CD4-positive, alpha-beta memory T cell (primary cell): ENCODE results near the gene WDR27. TPM values are rescaled to one million over a fixed set of nuclear protein-coding genes. Genes with fewer than 3 reads are reported as not detected.
"Not testable (repeated sequence)": the region's sequence is repeated elsewhere in the genome, so short reads cannot be mapped to it uniquely, and the experiment has no call there.

Source experiments
- CTCF ChIA-PET: fragments of 350-600 bp; sonication (Branson Sonifier 250); formaldehyde crosslinking; loops from one replicate; lab custom pipeline; 2021; ENCODE audit warnings: inconsistent platforms; ENCODE audit not compliant: partially characterized antibody; lab: Charles Lee
- POLR2A ChIA-PET: fragments of 350-600 bp; sonication (Branson Sonifier 250); formaldehyde crosslinking; loops from one replicate; lab custom pipeline; 2021; ENCODE audit not compliant: partially characterized antibody; lab: Charles Lee
- DNase-seq, 5 donors: peaks; one replicate each; pipeline versions ENCODE4 v3.0.0 to v3.0.0-alpha.2; 2020 to 2022; ENCODE audit warnings: mixed read lengths in 1 of 5
- H3K27ac ChIP-seq: one replicate; pipeline ENCODE4 v1.7.0; 2013; ENCODE audit warnings: low read depth, low read length
- H3K27me3 ChIP-seq: 2 replicates; pipeline ENCODE4 v1.7.0; 2013; ENCODE audit warnings: mild to moderate bottlenecking, low read length, moderate library complexity; ENCODE audit not compliant: insufficient read depth
- H3K36me3 ChIP-seq: 2 replicates; pipeline ENCODE4 v1.7.0; 2013; ENCODE audit warnings: mild to moderate bottlenecking, low read length, moderate library complexity; ENCODE audit not compliant: insufficient read depth
- H3K4me1 ChIP-seq: 2 replicates; pipeline ENCODE4 v1.7.0; 2013; ENCODE audit warnings: mild to moderate bottlenecking, low read length, moderate library complexity; ENCODE audit not compliant: insufficient read depth
- H3K4me3 ChIP-seq, 2 donors: one replicate each; pipeline ENCODE4 v1.7.0; 2013; ENCODE audit warnings: low read length in 2 of 2, mild to moderate bottlenecking in 1 of 2
- H3K9me3 ChIP-seq, 2 donors: one replicate each; pipeline ENCODE4 v1.7.0; 2013; ENCODE audit warnings: low read length in 2 of 2, control low read depth in 1 of 2; ENCODE audit not compliant: control insufficient read depth in 1 of 2
- H3K27ac Mint-ChIP-seq, 7 donors: one replicate each; pipeline ENCODE4 v1.8.0; 2020 to 2021; ENCODE audit warnings: mixed read lengths in 7 of 7, mild to moderate bottlenecking in 6 of 7, inconsistent platforms in 3 of 7, moderate library complexity in 3 of 7
- H3K27me3 Mint-ChIP-seq, 2 donors: one replicate each; pipeline ENCODE4 v1.8.0; 2020 to 2021; ENCODE audit warnings: mixed read lengths in 2 of 2
- H3K36me3 Mint-ChIP-seq, 2 donors: one replicate each; pipeline ENCODE4 v1.8.0; 2020 to 2021; ENCODE audit warnings: mixed read lengths in 2 of 2, inconsistent platforms in 1 of 2, mild to moderate bottlenecking in 1 of 2
- H3K4me1 Mint-ChIP-seq, 4 donors: one replicate each; pipeline ENCODE4 v1.8.0; 2020 to 2021; ENCODE audit warnings: mixed read lengths in 4 of 4, mild to moderate bottlenecking in 1 of 4
- H3K4me3 Mint-ChIP-seq, 8 donors: one replicate each; pipeline ENCODE4 v1.8.0; 2020 to 2021; ENCODE audit warnings: mixed read lengths in 8 of 8, mild to moderate bottlenecking in 7 of 8, moderate library complexity in 6 of 8, inconsistent platforms in 3 of 8
- H3K9me3 Mint-ChIP-seq, 8 donors: one replicate each; pipeline ENCODE4 v1.8.0; 2020 to 2021; ENCODE audit warnings: mixed read lengths in 8 of 8, mild to moderate bottlenecking in 5 of 8, inconsistent platforms in 3 of 8, moderate library complexity in 1 of 8
- intact Hi-C: fragments of 100-400 bp; cut with micrococcal nuclease; formaldehyde crosslinking; loops from one replicate; pipeline ENCODE4 v1.15.1; 2023
- polyA plus RNA-seq, 2 donors: library from polyadenylated mRNA; unstranded; fragments of 300-500 nt; fragmentation: Illumina TruSeq; gene quantifications; one replicate each; pipeline ENCODE4 v1.2.3, GENCODE V29; 2021
- total RNA-seq, 2 experiments: library from RNA; stranded (reverse); gene quantifications; one replicate each; pipeline ENCODE4 v1.2.3, GENCODE V29; 2021

WDR27 gene
- total and polyA plus RNA-seq, 4 experiments from 2014 or later: 5.9 to 82.8 (median 39.8) TPM

DNA sequence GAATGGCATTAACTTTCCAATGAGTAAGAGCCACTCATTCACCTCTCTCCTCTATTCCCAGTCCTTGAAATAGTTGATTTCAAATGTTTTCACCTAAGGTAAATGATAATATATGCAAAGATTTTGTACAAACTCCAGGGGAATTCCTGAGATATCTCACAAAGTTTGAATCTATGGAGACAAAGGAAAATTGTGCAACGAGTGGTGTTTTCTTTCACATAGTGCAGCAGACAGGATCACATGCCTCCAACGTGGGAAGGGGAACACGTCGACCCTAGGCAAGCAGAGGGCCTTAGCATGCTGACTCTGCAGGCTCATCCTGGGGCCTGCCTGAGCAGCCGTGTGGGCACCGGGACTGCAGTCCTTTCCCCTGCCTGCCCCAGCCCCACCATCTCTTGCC, 252.6 kb downstream of the WDR27 start:
- Mint-ChIP-seq H3K27ac (no peak overlapping the region), H3K9me3 (no peaks in the 10 kb centered on the region), H3K27me3 (peaks cover 1 to 4% of the 10 kb centered on the region in 2 donors), H3K36me3 (no peaks in the 10 kb centered on the region), H3K4me3 (no peak overlapping the region), H3K4me1 (no peaks in the 10 kb centered on the region)
- H3K27ac ChIP-seq: no peak overlapping the region
- ChIA-PET CTCF (no interaction called here), POLR2A (no interaction called here)
- no peak for DNase-seq
- H3K27me3 ChIP-seq: no peaks in the 10 kb centered on the region
- no peaks in the 10 kb centered on the region for H3K9me3 ChIP-seq
- H3K4me1 ChIP-seq: no peaks in the 10 kb centered on the region
- H3K36me3 ChIP-seq: no peaks in the 10 kb centered on the region
- H3K4me3 ChIP-seq: no peak overlapping the region
- intact Hi-C loops: no loop called here

DNA sequence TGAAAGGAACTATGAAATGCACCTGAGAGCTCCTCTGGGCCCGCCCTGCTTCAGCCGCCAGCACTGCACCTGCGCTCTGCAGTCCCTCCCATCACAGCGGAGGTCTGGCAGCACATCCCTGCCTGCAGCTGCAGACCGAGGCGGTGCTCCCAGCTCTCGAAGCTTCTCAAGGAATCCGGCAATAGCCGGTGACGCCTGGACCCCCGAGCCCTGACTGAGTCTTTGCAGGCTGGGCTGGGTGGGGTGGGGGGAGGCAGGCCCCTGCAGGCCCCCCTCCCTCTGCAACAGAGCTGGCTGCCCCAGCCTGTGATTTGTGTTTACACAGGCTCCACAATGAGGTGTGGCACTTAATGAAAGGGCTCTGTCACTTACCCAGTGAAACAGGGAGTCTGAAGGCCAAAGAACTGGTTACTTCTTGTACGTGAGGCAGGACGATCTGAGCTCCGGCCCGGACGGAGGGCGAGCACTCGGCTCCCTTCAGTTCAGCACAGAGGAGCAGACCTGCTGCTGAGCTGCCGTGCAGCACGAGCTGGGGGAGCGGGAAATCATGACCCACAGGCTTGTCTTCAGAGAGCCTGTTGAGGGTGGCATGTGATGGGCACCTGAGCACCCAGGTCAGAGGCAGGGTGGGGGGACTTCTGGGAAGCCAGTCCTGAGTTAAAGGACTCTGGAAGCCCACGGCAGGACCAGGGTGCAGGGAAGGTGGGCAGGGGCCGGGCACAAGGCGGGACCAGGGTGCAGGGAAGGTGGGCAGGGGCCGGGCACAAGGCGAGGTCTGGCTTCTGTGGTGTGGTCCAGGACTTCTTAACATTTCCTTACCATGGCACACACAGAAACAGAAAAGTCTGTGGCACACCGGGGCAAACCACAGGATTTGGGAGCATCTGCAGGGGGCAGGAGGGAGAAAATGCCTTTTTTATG, 255.9 kb downstream of the WDR27 start:
- Histone ChIP-seq H3K9me3 (no peaks in the 10 kb centered on the region), H3K4me1 (no peaks in the 10 kb centered on the region), H3K27ac (no peak overlapping the region), H3K4me3 (no peak overlapping the region), H3K36me3 (no peaks in the 10 kb centered on the region), H3K27me3 (no peaks in the 10 kb centered on the region)
- peaks cover 3 to 8% of the 10 kb centered on the region in 2 donors for H3K27me3 Mint-ChIP-seq
- ChIA-PET POLR2A (no interaction called here), CTCF (interaction anchor here (0.7 kb wide), 2 partner anchors 8 kb away, joined by 3 read pairs; no protein-coding TSS in a partner anchor)
- DNase-seq: no peak
- H3K4me1 Mint-ChIP-seq: no peaks in the 10 kb centered on the region
- H3K4me3 Mint-ChIP-seq: no peak overlapping the region
- H3K9me3 Mint-ChIP-seq: peaks cover 0 to 3% (median 0%) of the 10 kb centered on the region in 8 donors
- intact Hi-C loops: no loop called here
- H3K27ac Mint-ChIP-seq: no peak overlapping the region
- no peaks in the 10 kb centered on the region for H3K36me3 Mint-ChIP-seq

DNA sequence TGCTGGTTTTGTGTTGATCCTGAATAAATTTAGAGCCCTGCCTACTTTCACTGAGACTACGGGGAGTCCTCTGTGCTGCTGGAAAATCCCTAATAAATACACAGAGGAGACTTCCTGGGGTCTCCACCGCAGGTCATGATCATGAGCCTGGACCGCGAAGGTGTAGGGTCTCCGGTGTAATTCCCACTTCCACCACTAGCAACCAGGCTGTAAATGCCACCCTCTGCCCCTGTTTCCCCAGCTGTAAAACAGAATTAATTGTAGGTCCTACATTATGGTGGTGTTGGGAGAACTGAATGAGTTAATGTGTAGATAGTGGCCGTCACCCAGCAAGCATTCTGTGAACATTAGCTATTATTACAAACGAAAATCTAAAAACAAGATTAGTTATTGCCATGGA, 256.6 kb downstream of the WDR27 start:
- Mint-ChIP-seq H3K9me3 (peaks cover 0 to 3% (median 0%) of the 10 kb centered on the region in 8 donors), H3K27ac (no peak overlapping the region), H3K4me1 (no peaks in the 10 kb centered on the region), H3K4me3 (no peak overlapping the region), H3K36me3 (no peaks in the 10 kb centered on the region), H3K27me3 (peaks cover 3 to 9% of the 10 kb centered on the region in 2 donors)
- intact Hi-C loops: no loop called here
- H3K4me1 ChIP-seq: no peaks in the 10 kb centered on the region
- no peaks in the 10 kb centered on the region for H3K27me3 ChIP-seq
- no peaks in the 10 kb centered on the region for H3K9me3 ChIP-seq
- no peak for DNase-seq
- no peak overlapping the region for H3K4me3 ChIP-seq
- no peaks in the 10 kb centered on the region for H3K36me3 ChIP-seq
- no peak overlapping the region for H3K27ac ChIP-seq
- ChIA-PET POLR2A (no interaction called here), CTCF (interaction anchor here (0.7 kb wide), 1 partner anchor 8 kb away, joined by 3 read pairs; no protein-coding TSS in a partner anchor)

DNA sequence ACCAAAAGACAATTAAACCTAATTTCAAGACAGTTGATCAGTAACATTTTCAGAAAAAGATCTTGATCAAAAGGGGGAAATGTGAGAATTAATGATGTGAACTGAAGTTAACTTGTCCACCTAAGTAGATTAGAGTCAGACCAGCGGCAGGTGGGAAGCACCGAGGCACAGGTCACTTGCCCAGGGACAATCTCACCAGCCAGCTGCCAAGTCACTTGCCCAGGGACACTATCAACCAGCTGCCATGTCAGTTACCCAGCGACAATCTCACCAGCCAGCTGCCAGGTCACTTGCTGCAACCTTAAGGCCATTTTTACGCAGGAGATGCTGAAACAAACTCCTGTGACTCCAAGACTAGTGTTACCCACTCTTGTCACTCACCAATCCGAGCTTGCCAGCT, 260.5 kb downstream of the WDR27 start:
- DNase-seq: no peak
- no peak overlapping the region for H3K4me3 ChIP-seq
- intact Hi-C loops: no loop called here
- H3K9me3 Mint-ChIP-seq: peaks cover 0 to 8% (median 0%) of the 10 kb centered on the region in 8 donors
- no peaks in the 10 kb centered on the region for H3K36me3 ChIP-seq
- H3K27ac Mint-ChIP-seq: no peak overlapping the region
- no peak overlapping the region for H3K4me3 Mint-ChIP-seq
- H3K27me3 Mint-ChIP-seq: peaks cover 6 to 9% of the 10 kb centered on the region in 2 donors
- no peaks in the 10 kb centered on the region for H3K27me3 ChIP-seq
- ChIA-PET CTCF (no interaction called here), POLR2A (no interaction called here)
- no peaks in the 10 kb centered on the region for H3K36me3 Mint-ChIP-seq
- H3K27ac ChIP-seq: no peak overlapping the region
- no peaks in the 10 kb centered on the region for H3K9me3 ChIP-seq
- no peaks in the 10 kb centered on the region for H3K4me1 Mint-ChIP-seq
- H3K4me1 ChIP-seq: no peaks in the 10 kb centered on the region

DNA sequence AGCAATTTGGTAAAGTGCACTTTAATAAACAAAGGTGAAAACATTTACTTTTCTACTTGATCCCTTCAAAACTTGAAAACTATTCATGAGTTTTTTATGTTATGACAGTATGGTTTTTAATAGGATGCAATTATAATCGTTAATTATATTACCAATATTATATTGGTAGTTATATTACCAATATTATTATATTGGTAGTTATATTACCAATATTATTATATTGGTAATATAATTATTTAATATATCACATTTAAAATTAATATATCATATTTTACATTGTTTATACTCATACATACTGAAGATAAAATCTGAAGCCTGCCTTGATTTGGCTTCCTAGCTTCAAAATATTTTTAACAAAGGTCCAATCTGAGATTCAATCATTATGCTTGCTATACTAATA, 262.1 kb downstream of the WDR27 start:
- peaks cover 6% of the 10 kb centered on the region in 2 donors for H3K27me3 Mint-ChIP-seq
- peaks cover 0 to 9% (median 2%) of the 10 kb centered on the region in 8 donors for H3K9me3 Mint-ChIP-seq
- H3K36me3 Mint-ChIP-seq: no peaks in the 10 kb centered on the region
- H3K4me3 Mint-ChIP-seq: no peak overlapping the region
- CTCF ChIA-PET: no interaction called here
- Histone ChIP-seq H3K27me3 (no peaks in the 10 kb centered on the region), H3K36me3 (no peaks in the 10 kb centered on the region), H3K4me1 (no peaks in the 10 kb centered on the region), H3K4me3 (no peak overlapping the region), H3K9me3 (no peaks in the 10 kb centered on the region), H3K27ac (no peak overlapping the region)
- POLR2A ChIA-PET: no interaction called here
- intact Hi-C loops: no loop called here
- DNase-seq: no peak
- H3K4me1 Mint-ChIP-seq: no peaks in the 10 kb centered on the region
- no peak overlapping the region for H3K27ac Mint-ChIP-seq

DNA sequence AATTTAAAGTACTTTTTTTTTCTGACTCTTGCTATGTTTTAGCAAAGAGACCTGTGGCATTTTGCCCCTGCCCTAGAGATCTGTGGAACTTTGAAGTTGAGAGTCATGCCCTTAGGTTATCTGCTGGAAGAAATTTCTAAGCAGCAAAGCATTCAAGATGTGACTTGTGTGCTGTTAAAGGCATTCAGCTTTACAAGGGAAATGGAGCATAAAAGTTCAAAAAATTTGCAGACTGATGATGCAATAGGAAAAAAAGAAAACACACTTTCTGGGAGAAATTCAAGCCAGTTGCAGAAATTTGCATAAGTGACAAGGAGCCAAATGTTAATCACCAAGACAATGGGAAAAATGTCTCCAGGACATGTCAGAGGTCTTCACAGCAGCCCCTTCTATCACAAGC, 267.3 kb downstream of the WDR27 start:
- H3K4me3 ChIP-seq, H3K4me1 Mint-ChIP-seq, POLR2A ChIA-PET, CTCF ChIA-PET, H3K27ac Mint-ChIP-seq, H3K27me3 Mint-ChIP-seq, H3K36me3 ChIP-seq, H3K4me1 ChIP-seq, intact Hi-C loops, H3K36me3 Mint-ChIP-seq, H3K9me3 ChIP-seq, DNase-seq, H3K27ac ChIP-seq, H3K27me3 ChIP-seq: not testable (repeated sequence)
- peak overlapping the region in 1 of 8 donors; percentile 57 for H3K4me3 Mint-ChIP-seq
- peaks cover 5 to 60% (median 44%) of the 10 kb centered on the region in 8 donors for H3K9me3 Mint-ChIP-seq

DNA sequence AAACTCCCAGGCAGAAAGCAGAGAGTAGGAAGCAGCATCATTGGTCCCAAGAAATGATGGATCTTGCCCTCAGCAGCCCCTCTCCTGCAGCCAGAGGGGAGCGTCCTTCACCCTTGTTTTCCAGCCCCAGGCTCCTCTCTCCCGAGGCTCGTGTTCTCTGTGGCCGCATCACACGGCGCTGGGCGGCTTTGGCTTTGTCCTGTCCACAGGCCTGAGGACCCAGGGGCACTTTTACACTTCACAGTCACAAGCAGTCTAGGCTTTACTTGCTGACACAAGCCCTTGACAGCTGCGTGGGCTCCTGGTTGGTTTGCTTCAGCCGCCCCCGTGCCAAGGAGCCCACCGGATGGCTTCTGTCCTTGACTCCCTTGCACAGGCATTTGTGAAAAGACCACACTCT, 272.8 kb downstream of the WDR27 start:
- H3K27ac ChIP-seq: no peak overlapping the region
- H3K27ac Mint-ChIP-seq: no peak overlapping the region
- H3K27me3 Mint-ChIP-seq: no peaks in the 10 kb centered on the region
- H3K4me1 ChIP-seq: no peaks in the 10 kb centered on the region
- H3K36me3 ChIP-seq: no peaks in the 10 kb centered on the region
- H3K4me1 Mint-ChIP-seq: peaks cover 0 to under 1% (median 0%) of the 10 kb centered on the region in 4 donors
- H3K4me3 ChIP-seq: no peak overlapping the region
- H3K4me3 Mint-ChIP-seq: no peak overlapping the region
- no peak for DNase-seq
- ChIA-PET POLR2A (no interaction called here), CTCF (no interaction called here)
- peaks cover 4 to 46% (median 37%) of the 10 kb centered on the region in 8 donors for H3K9me3 Mint-ChIP-seq
- peaks cover 3 to 4% of the 10 kb centered on the region in 2 donors for H3K36me3 Mint-ChIP-seq
- H3K27me3 ChIP-seq: no peaks in the 10 kb centered on the region
- H3K9me3 ChIP-seq: peaks cover 0 to 8% of the 10 kb centered on the region in 2 donors
- intact Hi-C loops: no loop called here
